NCI-H526 treated with DMSO at 0.1 percent for 48 hours (cell line): Measurements from ENCODE around the gene ZSCAN21.

Source experiments
- DNase-seq: peaks from one replicate; lab custom pipeline; 2025; lab: John Stamatoyannopoulos, UW

ZSCAN21 gene

DNA sequence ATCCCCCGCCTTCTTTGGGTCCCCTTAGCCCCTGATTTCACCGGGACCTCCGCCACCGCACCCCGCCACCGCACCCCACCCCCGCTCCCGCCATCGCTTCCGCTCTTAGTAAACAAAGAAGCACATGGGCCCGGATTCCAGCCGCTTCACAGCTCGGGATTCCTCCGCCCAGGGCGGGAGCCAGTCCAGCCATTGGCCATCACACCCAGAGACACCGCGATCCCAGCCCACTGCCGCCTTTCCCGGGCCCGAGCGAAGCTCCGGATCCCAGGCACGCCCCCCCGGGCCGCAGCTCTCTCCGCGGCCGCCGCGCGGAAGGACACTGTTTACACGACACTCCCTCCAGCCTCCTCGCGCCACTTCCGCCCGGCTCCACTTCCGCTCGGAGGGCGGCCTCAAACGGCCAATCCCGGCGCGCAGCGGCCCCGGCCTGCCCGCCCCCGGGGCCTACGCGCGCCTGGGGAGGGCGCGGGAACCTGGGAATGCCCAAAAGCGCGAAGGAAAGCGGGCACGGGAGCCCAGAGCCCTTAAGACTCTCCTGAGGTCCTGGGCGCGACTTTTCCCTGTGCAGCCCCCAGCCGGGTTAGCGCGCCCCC lies 50.9 kb downstream of the ZSCAN21 start:
- DNase-seq = peak; percentile 94

GRCh38 chr7:100101016-100101862 lies 51.7 kb downstream of the ZSCAN21 start, which contains the start of the genes AP4M1 and MCM7:
AP4M1 (plus strand) TSS chr7:100101643; CDS start chr7:100101715, 72 bp downstream.
MCM7 (minus strand) TSS chr7:100101397; CDS start chr7:100101294, 103 bp downstream.
- DNase-seq = peak; percentile 99

DNA sequence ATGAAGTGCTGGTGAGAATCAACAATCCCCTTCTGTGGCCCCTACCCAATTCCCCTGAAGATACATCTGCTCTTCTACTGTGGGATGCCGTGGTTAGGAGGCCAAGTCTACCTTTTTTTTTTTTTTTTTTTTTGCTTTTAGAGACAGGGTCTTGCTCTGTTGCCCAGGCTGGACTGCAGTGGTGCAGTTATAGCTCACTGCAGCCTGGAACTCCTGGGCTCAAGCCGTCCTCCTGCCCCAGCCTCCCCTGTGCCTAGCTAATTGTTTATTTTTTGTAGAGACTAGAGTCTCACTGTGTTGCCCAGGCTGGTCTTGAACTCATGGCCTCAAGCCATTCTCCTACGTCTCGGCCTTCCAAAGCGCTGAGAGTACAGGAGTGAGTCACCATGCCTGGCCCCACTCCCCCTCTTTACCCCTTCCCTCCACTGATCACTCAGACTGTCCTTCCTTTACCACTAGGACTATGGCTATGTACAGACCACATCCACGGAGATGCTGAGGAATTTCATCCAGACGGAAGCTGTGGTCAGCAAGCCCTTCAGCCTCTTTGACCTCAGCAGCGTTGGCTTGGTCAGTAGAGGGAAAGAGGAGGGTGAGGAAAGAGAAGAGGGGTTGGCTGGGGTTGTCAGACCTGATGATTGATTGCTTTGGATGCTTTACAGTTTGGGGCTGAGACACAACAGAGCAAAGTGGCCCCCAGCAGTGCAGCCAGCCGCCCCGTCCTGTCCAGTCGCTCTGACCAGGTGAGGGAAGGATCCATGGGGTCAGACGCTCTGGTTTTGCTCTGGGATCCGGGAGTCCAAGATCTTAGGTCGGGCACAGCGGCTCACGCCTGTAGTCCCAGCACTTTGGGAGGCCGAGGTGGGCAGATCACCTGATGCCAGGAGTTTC lies 53.6 kb downstream of the ZSCAN21 start:
- DNase-seq = no peak

GRCh38 chr7:100105534-100105933 lies 56.0 kb downstream of the ZSCAN21 start:
- no peak for DNase-seq

GRCh38 chr7:100106633-100107032 lies 57.1 kb downstream of the ZSCAN21 start:
- no peak for DNase-seq

- no peak for DNase-seq
These were observed 57.7 kb downstream of the ZSCAN21 start for GRCh38 chr7:100107125-100107737.

GRCh38 chr7:100107890-100108289 lies 58.3 kb downstream of the ZSCAN21 start:
- DNase-seq = no peak

- DNase-seq = no peak
These were observed 60.1 kb downstream of the ZSCAN21 start for GRCh38 chr7:100109521-100110163.

- DNase-seq = no peak
These were observed 61.6 kb downstream of the ZSCAN21 start for GRCh38 chr7:100111156-100111555.

DNA sequence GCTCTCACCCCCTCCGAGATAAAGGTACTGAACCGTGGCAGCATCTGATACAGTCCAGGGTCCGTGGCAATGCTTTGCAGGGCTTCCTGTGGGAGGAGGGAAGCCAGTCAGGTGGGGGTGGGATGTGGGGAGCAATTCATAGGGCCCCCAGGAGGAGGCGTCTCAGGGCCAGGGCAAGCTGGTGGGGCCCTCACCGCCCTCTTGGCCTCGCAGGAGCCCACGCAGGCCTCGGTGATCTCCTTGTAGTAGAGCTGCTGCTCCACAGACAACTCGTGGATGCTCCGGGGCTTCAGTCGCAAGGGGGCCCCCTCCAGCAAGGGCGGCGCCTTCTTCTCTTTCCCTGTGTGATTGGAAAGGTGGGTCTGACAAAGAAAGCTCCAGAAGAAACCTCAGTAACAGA lies 62.3 kb downstream of the ZSCAN21 start:
- DNase-seq = no peak
